ENCODE results near the gene GPR82.
"Not testable (repeated sequence)": the region's sequence is repeated elsewhere in the genome, so short reads cannot be mapped to it uniquely, and the experiment has no call there.

GPR82 gene, protein sequence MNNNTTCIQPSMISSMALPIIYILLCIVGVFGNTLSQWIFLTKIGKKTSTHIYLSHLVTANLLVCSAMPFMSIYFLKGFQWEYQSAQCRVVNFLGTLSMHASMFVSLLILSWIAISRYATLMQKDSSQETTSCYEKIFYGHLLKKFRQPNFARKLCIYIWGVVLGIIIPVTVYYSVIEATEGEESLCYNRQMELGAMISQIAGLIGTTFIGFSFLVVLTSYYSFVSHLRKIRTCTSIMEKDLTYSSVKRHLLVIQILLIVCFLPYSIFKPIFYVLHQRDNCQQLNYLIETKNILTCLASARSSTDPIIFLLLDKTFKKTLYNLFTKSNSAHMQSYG

GRCh38 chrX:41723826-41724225 is at the start of gene GPR82:
GPR82 (plus strand) TSS chrX:41724181; CDS start chrX:41727027, 2,846 bp downstream.
- no peak within 1 kb of the TSS for H3K4me3 ChIP-seq (ENCODE audit: control insufficient read depth, low read depth, low read length)
- DNase-seq (ENCODE audit: low read depth) = no peak
- no peak for TF ChIP-seq CTCF (conservative IDR thresholded peaks at IDR 0.05; ENCODE audit: control insufficient read depth, insufficient read depth, low read depth, low read length)

GRCh38 chrX:41676361-41676760 is 47.6 kb upstream of the GPR82 start:
- DNase-seq (ENCODE audit: low read depth) = not testable (repeated sequence)

GRCh38 chrX:41677183-41678060 is 46.6 kb upstream of the GPR82 start:
- TF ChIP-seq CTCF (conservative IDR thresholded peaks at IDR 0.05; ENCODE audit: control insufficient read depth, insufficient read depth, low read depth, low read length) = no peak
- no peak overlapping the region for H3K4me3 ChIP-seq (ENCODE audit: control insufficient read depth, low read depth, low read length)
- DNase-seq (ENCODE audit: low read depth) = no peak

More at GRCh38 chrX:41676361-41676760, 47.6 kb upstream of the GPR82 start:
- H3K4me3 ChIP-seq (ENCODE audit: control insufficient read depth, low read depth, low read length) = not testable (repeated sequence)

DNA sequence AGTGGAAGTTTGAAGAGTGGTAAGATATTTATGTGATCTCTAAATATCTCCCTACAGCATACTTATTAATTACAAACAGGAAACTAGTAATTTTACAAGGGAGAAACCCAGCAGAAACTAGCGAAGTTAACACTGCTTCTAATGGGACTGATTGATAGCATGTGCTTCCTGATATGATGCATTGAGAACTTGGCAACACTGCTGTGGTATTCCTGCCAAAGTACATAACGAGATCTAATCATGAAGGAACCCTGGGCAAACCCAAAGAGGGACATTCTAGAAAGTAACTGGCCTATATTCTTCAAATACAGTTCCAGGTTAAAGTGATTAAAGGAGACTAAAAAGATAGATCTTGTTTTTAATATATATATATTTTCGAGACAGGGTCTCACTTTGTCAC is 39.8 kb upstream of the GPR82 start:
- peak; percentile 47 for DNase-seq (ENCODE audit: low read depth)
- no peak for TF ChIP-seq CTCF (conservative IDR thresholded peaks at IDR 0.05; ENCODE audit: control insufficient read depth, insufficient read depth, low read depth, low read length)
- no peak overlapping the region for H3K4me3 ChIP-seq (ENCODE audit: control insufficient read depth, low read depth, low read length)

DNA sequence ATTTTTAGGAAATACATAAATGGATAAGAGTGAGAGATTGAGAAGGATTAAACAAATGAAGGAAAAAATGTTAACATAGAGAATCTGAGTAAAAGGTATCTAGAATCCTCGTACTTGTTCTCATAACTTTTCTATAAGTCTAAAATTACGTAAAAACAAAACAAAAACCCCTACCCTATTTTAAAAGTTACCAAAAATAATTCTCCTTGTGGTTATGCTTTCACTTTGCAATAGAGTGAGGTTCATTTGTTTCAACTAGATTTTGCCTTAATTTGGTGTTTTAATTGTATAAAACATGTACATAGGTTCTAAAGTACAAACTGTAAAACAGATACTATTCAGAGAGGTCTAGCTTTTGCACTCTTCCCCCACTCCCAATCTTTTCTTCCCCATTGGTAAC is 39.0 kb upstream of the GPR82 start:
- no peak for DNase-seq (ENCODE audit: low read depth)
- TF ChIP-seq CTCF (conservative IDR thresholded peaks at IDR 0.05; ENCODE audit: control insufficient read depth, insufficient read depth, low read depth, low read length) = no peak
- no peak overlapping the region for H3K4me3 ChIP-seq (ENCODE audit: control insufficient read depth, low read depth, low read length)

- H3K4me3 ChIP-seq (ENCODE audit: control insufficient read depth, low read depth, low read length) = no peak overlapping the region
- no peak for DNase-seq (ENCODE audit: low read depth)
- no peak for TF ChIP-seq CTCF (conservative IDR thresholded peaks at IDR 0.05; ENCODE audit: control insufficient read depth, insufficient read depth, low read depth, low read length)
Observed at GRCh38 chrX:41686788-41687187, 37.2 kb upstream of the GPR82 start.

GRCh38 chrX:41688156-41688555 is 35.8 kb upstream of the GPR82 start:
- DNase-seq (ENCODE audit: low read depth) = no peak
- H3K4me3 ChIP-seq (ENCODE audit: control insufficient read depth, low read depth, low read length) = no peak overlapping the region
- TF ChIP-seq CTCF (conservative IDR thresholded peaks at IDR 0.05; ENCODE audit: control insufficient read depth, insufficient read depth, low read depth, low read length) = no peak
